ENCODE results near the gene ARHGAP24.
"Not testable (repeated sequence)": the region's sequence is repeated elsewhere in the genome, so short reads cannot be mapped to it uniquely, and the experiment has no call there.

ARHGAP24 gene

GRCh38 chr4:85659610-85660218 is 184.8 kb downstream of the ARHGAP24 start:
- no peak for DNase-seq

GRCh38 chr4:85666625-85667024 is 191.7 kb downstream of the ARHGAP24 start:
- DNase-seq, result not testable (repeated sequence)

- no peak for DNase-seq
Observed at GRCh38 chr4:85669204-85669603, 194.3 kb downstream of the ARHGAP24 start.

- no peak for DNase-seq
Observed at GRCh38 chr4:85669992-85670548, 195.1 kb downstream of the ARHGAP24 start.

- no peak for DNase-seq
Observed at GRCh38 chr4:85671120-85671519, 196.2 kb downstream of the ARHGAP24 start.

- no peak for DNase-seq
Observed at GRCh38 chr4:85672116-85672515, 197.2 kb downstream of the ARHGAP24 start.

- no peak for DNase-seq
Observed at GRCh38 chr4:85672959-85673358, 198.0 kb downstream of the ARHGAP24 start.

- no peak for DNase-seq
Observed at GRCh38 chr4:85673540-85673939, 198.6 kb downstream of the ARHGAP24 start.

- DNase-seq, result no peak
Observed at GRCh38 chr4:85675076-85676049, 200.4 kb downstream of the ARHGAP24 start.

GRCh38 chr4:85676050-85676425 is 201.1 kb downstream of the ARHGAP24 start:
- no peak for DNase-seq

- no peak for DNase-seq
Observed at GRCh38 chr4:85676850-85677590, 202.1 kb downstream of the ARHGAP24 start.

GRCh38 chr4:85681221-85681657 is 206.3 kb downstream of the ARHGAP24 start:
- no peak for DNase-seq

- DNase-seq, result no peak
Observed at GRCh38 chr4:85681921-85682320, 207.0 kb downstream of the ARHGAP24 start.

GRCh38 chr4:85682391-85682790 is 207.4 kb downstream of the ARHGAP24 start:
- no peak for DNase-seq

GRCh38 chr4:85684676-85685075 is 209.7 kb downstream of the ARHGAP24 start:
- DNase-seq, result no peak

GRCh38 chr4:85686398-85686797 is 211.4 kb downstream of the ARHGAP24 start:
- no peak for DNase-seq

GRCh38 chr4:85688055-85688740 is 213.2 kb downstream of the ARHGAP24 start:
- DNase-seq, result no peak

GRCh38 chr4:85696661-85697060 is 221.7 kb downstream of the ARHGAP24 start:
- no peak for DNase-seq

GRCh38 chr4:85697854-85698253 is 222.9 kb downstream of the ARHGAP24 start:
- no peak for DNase-seq

- no peak for DNase-seq
Observed at GRCh38 chr4:85700362-85700761, 225.4 kb downstream of the ARHGAP24 start.

- no peak for DNase-seq
Observed at GRCh38 chr4:85701861-85702321, 226.9 kb downstream of the ARHGAP24 start.

- DNase-seq, result no peak
Observed at GRCh38 chr4:85703096-85703495, 228.1 kb downstream of the ARHGAP24 start.

Data from activated T-cell treated with anti-CD3 and anti-CD28 coated beads, Interleukin-2, amount 50 U/mL, for 48 hours (primary cell).